DOHH2 (cell line): Measurements from ENCODE around the gene MUC5AC.

Experiments
- EZH2phosphoT487 ChIP-seq: fragments of 200-600 bp; sonication (generic); IDR thresholded peaks from 2 replicates; pipeline ENCODE4 v1.6.1; 2017; ENCODE audit warnings: borderline replicate concordance, mild to moderate bottlenecking, antibody characterized with exemption, low read length, moderate library complexity, mixed read lengths
- TF ChIP-seq, protein P1 (sequence below): fragments of 200-600 bp; sonication (generic); IDR thresholded peaks from one replicate; pipeline ENCODE4 v1.5.1; 2014; ENCODE audit warnings: antibody characterized with exemption, mild to moderate bottlenecking, low read depth, low read length; ENCODE audit not compliant: poor library complexity, severe bottlenecking

DNA sequence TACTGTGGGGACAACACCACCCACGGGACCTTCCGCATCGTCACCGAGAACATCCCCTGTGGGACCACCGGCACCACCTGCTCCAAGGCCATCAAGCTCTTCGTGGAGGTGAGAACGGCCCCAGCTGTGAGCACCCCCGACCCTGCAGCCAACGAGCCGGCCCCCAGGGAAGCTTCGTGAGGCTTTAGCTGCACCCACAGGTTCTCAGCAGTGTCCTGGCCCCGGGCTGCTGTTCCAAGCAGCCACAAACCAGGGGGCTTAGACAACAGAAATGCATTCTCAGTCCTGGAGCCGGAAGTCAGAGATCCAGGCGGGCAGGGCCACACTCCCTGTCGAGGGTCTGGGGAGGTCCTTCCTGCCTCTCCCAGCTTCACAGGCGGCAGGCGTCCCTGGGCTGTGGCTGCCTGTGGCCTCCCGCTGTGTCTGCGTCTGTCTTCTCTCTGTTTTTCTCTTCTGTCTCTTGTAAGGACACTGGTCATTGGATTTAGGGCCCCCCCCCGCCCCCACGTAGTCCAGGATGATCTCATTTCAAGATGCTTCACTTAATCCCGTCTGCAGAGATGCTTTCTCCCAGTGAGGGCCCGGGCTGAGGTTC, 77.7 kb downstream of the MUC5AC start:
- TF ChIP-seq, protein P1, sequence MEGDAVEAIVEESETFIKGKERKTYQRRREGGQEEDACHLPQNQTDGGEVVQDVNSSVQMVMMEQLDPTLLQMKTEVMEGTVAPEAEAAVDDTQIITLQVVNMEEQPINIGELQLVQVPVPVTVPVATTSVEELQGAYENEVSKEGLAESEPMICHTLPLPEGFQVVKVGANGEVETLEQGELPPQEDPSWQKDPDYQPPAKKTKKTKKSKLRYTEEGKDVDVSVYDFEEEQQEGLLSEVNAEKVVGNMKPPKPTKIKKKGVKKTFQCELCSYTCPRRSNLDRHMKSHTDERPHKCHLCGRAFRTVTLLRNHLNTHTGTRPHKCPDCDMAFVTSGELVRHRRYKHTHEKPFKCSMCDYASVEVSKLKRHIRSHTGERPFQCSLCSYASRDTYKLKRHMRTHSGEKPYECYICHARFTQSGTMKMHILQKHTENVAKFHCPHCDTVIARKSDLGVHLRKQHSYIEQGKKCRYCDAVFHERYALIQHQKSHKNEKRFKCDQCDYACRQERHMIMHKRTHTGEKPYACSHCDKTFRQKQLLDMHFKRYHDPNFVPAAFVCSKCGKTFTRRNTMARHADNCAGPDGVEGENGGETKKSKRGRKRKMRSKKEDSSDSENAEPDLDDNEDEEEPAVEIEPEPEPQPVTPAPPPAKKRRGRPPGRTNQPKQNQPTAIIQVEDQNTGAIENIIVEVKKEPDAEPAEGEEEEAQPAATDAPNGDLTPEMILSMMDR = no peak
- no peak for TF ChIP-seq EZH2phosphoT487
